Measurements from ENCODE around the gene THBD.

THBD gene

DNA sequence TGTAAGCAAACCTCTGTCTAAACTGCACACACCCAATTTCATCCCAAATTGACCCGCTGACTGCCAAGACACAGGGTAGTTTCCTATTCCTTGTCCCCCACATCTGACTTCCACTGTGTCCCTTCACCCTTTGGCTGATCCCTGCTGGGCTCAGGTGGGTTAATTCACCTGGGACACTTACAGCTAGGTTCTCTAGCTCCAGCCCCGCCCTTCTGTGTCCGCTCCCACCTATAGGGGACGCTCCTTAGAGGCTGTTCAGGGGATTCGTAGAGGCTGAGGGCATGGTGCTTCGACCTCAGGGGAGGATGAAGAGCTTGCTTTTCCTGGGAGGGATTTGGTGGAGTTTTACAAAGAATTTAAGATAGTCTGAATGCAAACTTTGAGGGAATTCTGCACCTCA is 40.7 kb upstream of the THBD start:
- no peak for TF ChIP-seq CTCF (IDR thresholded peaks at IDR 0.05; ENCODE audit: low read depth, low read length, missing control alignments)
- DNase-seq (ENCODE audit: low read depth), result no peak
- no peak overlapping the region for H3K4me3 ChIP-seq (ENCODE audit: low read depth, low read length)

- DNase-seq (ENCODE audit: low read depth), result no peak
- no peak for TF ChIP-seq CTCF (IDR thresholded peaks at IDR 0.05; ENCODE audit: low read depth, low read length, missing control alignments)
- H3K4me3 ChIP-seq (ENCODE audit: low read depth, low read length), result no peak overlapping the region
Observed at GRCh38 chr20:23088866-23089265, 39.4 kb upstream of the THBD start.

DNA sequence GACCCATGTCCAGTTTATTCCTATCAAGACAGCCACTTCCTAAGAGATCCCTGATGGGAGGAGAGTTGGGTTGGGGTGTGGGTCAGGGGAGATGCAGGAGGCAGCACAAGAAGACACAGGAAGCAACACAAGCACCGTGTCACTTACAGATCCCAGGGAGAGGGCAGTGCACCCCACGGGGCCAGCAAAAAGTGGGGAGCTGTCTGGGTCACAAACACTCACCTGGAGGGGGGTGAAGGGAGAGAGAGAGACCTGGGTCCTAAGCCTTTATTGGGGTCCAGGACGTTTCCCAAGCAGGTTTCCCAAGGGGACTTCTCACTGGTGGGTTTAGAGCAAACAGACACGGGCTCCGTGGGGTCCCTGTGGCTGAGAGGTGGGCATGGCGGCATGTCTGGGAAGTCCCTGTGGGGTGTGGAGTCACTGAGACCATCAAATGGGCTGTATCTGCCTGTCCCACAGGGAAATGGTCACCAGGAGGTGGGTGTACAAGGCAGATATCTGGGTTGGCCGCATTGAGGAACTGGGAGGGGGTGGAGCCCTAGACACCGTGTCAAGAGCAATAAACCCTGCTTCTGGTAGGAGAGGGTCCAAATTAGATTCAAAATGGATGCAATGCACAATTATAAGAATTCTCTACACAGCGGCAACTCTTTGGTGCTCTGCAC is 38.2 kb upstream of the THBD start:
- H3K4me3 ChIP-seq (ENCODE audit: low read depth, low read length), result no peak overlapping the region
- DNase-seq (ENCODE audit: low read depth), result no peak
- TF ChIP-seq CTCF (IDR thresholded peaks at IDR 0.05; ENCODE audit: low read depth, low read length, missing control alignments), result no peak

GRCh38 chr20:23086931-23087411 is 37.5 kb upstream of the THBD start:
- H3K4me3 ChIP-seq (ENCODE audit: low read depth, low read length), result no peak overlapping the region
- TF ChIP-seq CTCF (IDR thresholded peaks at IDR 0.05; ENCODE audit: low read depth, low read length, missing control alignments), result no peak
- no peak for DNase-seq (ENCODE audit: low read depth)

DNA sequence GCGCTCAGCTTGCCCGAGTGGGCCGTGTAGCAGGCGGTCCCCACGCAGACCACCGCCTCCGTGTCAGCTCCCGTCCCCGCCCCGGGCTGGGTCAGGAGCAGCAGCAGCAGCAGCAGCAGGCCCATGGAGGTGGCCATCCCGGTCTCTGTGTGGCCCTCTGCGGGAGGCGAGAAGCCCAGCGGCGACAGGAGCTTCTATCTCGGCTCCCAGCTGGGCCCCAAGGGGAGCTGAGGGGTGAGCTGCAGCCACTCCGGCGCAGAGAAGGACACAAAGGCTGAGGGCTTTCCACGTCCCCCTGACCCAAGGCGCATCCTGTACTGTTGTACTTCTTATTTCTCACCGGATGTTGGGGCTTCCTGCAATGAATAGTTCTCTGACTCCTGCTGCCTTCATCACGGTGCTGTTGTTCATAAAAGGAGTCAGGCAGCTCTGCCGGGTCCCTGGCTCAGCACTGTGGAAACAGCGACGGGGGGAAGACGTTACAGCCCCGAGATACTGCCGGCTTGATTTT is 36.6 kb upstream of the THBD start, which contains the start of gene CD93:
Gene CD93, minus strand, starts transcription at position 269 of the 511 bp plus-strand sequence. Its CDS starts 132 bp downstream, at position 137.
- no peak for TF ChIP-seq CTCF (IDR thresholded peaks at IDR 0.05; ENCODE audit: low read depth, low read length, missing control alignments)
- DNase-seq (ENCODE audit: low read depth), result no peak
- no peak within 1 kb of the TSS for H3K4me3 ChIP-seq (ENCODE audit: low read depth, low read length)

- TF ChIP-seq CTCF (IDR thresholded peaks at IDR 0.05; ENCODE audit: low read depth, low read length, missing control alignments), result no peak
- H3K4me3 ChIP-seq (ENCODE audit: low read depth, low read length), result no peak overlapping the region
- DNase-seq (ENCODE audit: low read depth), result no peak
Observed at GRCh38 chr20:23085436-23086055, 36.1 kb upstream of the THBD start.
